Measurements from ENCODE around the gene TRIM69.
A peak's percentile ranks its signal among the peaks of the same experiment; 100 is the strongest.
"Not testable (repeated sequence)": the region's sequence is repeated elsewhere in the genome, so short reads cannot be mapped to it uniquely, and the experiment has no call there.

TRIM69 gene

GRCh38 chr15:44716983-44717602 lies 19.2 kb upstream of the TRIM69 start:
- DNase-seq = no peak

- DNase-seq = no peak
Observed at GRCh38 chr15:44718180-44718926, 18.0 kb upstream of the TRIM69 start.

GRCh38 chr15:44718927-44719292 lies 17.4 kb upstream of the TRIM69 start:
- no peak for DNase-seq

GRCh38 chr15:44719293-44719999 lies 16.9 kb upstream of the TRIM69 start:
- DNase-seq = no peak

GRCh38 chr15:44720000-44720435 lies 16.3 kb upstream of the TRIM69 start:
- not testable (repeated sequence) for DNase-seq

GRCh38 chr15:44720460-44721176 lies 15.7 kb upstream of the TRIM69 start:
- DNase-seq = no peak

- no peak for DNase-seq
Observed at GRCh38 chr15:44722011-44722410, 14.3 kb upstream of the TRIM69 start.

GRCh38 chr15:44726136-44726535 lies 10.2 kb upstream of the TRIM69 start:
- DNase-seq = no peak

GRCh38 chr15:44726568-44727484 lies 9.5 kb upstream of the TRIM69 start:
- DNase-seq = no peak

- no peak for DNase-seq
Observed at GRCh38 chr15:44727485-44728231, 8.7 kb upstream of the TRIM69 start.

GRCh38 chr15:44728232-44728575 lies 8.1 kb upstream of the TRIM69 start:
- DNase-seq = not testable (repeated sequence)

- DNase-seq = peak; percentile 84
Observed at GRCh38 chr15:44728576-44729407, 7.5 kb upstream of the TRIM69 start.

GRCh38 chr15:44729408-44730127 lies 6.8 kb upstream of the TRIM69 start:
- peak; percentile 20 for DNase-seq

GRCh38 chr15:44734839-44735481 lies 1.4 kb upstream of the TRIM69 start:
- DNase-seq = no peak

GRCh38 chr15:44735482-44736180 lies 697 bp upstream of the TRIM69 start:
- DNase-seq = no peak

GRCh38 chr15:44738340-44738984 lies 2.1 kb downstream of the TRIM69 start:
- DNase-seq = peak; percentile 11

GRCh38 chr15:44739222-44739847 lies 3.0 kb downstream of the TRIM69 start:
- DNase-seq = not testable (repeated sequence)

GRCh38 chr15:44743454-44743853 lies 7.1 kb downstream of the TRIM69 start:
- DNase-seq = not testable (repeated sequence)

Data from NCI-H1105 (cell line).